HG02798 (cell line): ENCODE results near the gene CD82.
A peak's percentile ranks its signal among the peaks of the same experiment; 100 is the strongest.

Experiments used
- ATAC-seq: cut with Tn5 transposase; IDR thresholded peaks from one replicate; pipeline ENCODE4 v1.9.1; 2021; ENCODE audit warnings: mild to moderate bottlenecking; ENCODE audit not compliant: unreplicated experiment, poor library complexity

Gene CD82

DNA sequence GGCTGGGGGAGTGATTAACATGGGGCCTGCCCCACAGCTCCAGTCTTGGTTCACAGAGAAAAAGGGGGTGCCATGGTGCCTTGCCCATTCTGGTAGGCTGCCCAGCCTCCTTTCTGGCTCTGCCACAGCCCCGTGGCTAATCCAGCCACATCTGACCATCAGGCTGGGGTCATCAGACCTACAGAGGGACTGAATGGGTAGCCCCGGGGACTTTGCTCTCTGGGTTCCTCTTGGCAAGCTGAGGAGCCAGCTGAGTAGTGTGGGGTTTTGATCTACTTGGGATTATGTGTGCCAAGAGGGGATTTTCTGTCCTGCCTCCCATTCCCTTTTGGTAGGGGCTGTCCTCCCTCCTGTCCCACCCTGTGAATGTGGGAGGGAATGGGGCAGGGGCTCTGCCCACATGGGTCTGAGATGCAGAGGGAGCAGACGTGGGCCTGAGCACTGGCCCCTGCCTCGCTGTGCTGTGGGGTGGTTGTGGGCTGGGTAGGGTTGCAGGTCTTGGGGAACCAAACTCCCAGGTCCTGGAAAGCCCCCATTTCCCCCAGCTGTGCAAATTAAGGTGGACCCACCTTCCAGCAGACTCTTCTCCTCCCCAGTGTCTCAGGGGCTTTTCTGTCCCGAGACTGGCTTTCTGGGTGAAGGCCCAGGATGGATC is 32.0 kb downstream of the CD82 start:
- no peak for ATAC-seq

DNA sequence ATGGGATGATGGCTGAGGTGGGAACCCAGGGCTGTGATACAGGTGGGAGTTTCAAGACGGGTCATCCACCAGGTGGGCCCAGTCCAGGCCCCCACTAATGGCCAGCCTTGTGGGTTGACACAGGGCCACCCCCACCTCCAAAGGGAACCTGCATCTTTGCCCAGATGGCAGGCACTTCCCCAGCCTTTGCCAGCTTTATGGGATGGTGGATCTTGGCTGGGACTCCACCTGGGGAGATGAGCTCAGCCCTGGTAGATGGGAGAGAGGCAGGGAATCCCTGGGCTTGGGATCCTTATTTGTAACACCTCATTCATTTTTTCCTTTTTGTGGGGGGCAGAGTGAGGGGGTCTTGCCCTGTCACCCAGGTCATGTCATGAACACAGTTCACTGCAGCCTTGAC is 33.4 kb downstream of the CD82 start:
- no peak for ATAC-seq

DNA sequence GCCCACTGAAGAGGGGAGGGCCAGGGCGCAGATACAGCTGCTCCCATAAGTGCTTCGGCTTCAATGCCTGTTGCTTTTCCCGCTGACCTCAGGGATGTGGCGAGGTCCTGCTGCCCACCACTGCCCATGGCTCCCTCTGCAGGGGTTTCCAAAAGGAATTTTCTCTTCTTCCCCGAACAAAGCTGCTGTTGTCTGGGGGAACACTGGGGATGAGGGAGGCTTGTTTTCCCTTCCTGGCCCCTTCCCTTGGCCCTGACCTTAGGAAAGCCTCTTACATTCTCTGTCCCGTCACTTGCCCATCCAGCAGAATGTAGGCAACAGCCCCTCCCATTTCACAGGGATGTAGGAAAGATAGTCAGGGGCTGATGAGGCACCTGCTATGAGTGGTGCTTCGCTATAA is 34.8 kb downstream of the CD82 start:
- ATAC-seq: no peak

DNA sequence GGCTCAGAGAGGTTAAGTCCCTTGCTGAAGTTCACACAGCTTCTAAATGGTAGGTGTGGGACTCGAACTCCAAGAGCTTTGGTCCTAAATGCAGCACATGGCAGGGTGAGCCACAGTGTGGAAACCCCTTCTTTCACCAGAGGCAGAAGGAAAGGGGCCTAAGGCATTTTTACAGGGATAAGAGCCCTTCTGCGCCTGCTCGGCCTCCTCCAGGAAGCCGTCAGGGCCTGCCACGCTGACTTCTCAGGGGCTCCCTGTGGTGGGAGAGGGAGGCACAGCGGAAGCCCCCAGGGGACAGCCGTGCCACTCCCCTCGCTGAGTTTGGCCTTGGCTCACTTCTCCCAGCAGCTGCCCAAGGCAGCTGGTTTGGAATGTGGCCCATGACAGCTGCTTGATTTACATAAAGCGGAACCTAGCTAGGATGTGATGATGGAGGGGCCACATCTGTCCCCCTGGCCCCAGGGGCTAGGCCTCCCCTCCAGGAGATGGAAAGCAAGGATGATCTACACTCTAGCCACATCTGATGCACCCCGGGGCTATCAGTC is 35.4 kb downstream of the CD82 start:
- peak; percentile 21 for ATAC-seq

DNA sequence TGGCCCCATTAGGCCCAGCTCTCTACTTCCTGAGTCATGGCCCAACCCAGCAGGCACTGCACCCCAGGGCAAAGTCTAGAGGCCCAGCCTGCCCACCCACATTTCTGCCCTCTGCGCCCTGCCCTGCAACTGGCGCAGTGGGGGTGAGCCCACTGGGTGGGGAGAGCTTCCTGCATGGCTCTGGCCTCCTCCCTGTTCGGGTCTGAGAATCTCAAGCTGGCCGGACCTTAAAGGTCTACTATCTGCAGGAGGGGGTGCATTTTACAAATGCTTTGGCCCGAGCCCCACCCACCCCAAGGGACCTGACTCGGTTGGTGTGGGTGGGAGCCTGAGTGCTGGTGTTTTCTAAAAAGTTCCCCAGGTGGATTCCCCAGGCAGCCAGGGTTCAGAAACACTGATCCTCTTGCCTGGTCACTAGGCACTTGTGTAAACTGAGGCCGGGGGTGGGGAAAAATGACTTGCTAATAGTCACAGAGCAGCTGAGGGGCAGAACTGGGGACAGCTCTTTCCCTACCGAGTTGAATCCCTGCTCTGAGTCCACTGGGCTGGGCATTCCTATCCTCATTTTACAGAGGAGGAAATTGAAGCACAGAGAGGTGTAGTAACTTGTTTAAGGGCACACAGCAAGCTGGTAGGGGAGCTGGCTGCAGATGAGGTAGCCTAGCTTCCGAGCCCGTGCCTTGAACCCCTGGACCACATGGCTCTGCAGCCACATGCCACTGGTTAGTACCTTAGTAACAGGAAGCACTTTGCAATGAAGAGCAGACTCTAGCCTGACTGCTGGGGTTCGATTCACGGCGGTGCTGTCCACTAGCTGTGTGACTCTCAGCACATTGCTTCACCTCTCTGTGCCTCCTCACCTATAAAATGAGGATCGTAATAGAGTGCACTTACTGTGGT is 36.3 kb downstream of the CD82 start:
- peak; percentile 41 for ATAC-seq

DNA sequence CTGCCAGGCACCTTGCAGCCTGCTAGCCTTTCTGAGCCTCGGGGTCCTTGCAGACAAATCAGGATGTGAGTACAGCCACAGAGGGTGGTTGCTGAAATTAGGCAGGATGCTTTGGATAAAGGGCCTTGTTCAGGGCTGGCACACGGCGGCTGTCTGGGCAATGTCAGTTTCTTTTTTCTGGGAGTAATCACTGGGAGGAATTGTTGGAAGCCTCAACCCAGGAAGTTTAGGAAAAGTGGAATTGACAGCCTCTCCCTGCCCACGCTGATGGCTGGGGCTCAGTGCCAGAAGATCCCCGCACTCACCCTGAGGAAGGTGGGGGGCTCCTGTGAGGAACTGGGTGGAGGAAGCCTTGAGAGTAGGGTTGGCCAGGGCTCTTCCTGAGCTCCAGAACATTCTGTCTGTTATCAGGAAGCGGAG is 37.4 kb downstream of the CD82 start:
- ATAC-seq: no peak

DNA sequence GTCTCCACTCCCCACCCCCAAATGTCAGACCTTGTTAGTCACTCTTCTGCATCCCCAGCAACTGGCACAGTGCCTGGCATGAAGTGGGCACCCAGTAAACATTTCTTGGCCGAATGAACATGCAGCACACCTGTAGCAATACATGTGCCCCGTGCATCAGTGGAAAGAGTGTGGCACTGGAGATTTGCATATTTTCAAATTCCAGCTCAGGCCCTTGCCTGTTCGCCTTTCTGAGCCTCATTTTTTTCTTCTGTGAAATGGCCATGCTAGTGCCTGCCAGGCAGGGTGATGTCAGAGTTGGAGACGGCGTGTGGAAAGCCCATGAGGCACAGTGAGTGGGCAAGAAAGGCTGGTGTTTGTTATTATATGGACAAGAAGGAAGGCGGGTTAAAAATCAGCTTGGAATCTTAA is 38.7 kb downstream of the CD82 start:
- no peak for ATAC-seq

GRCh38 chr11:44605068-44605708 is 39.7 kb downstream of the CD82 start:
- ATAC-seq: no peak

DNA sequence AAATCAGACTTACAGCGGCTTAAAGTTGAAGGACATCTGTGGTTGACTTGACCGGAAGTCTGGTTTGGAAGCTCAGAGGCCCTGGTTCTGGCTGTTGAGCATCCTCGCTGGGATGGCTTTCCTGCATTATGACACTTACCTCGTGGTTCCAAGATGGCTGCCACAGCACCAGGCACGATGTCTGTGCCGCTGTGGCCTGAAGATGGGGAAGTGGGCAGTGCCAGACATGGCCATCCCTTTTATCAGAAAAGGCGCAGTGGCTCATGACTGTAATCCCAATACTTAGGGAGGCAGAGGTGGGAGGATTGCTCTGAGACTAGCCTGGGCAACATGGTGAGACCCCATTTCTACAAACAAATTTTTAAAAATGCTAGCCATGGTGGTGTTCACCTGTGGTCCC is 40.5 kb downstream of the CD82 start:
- ATAC-seq: no peak

DNA sequence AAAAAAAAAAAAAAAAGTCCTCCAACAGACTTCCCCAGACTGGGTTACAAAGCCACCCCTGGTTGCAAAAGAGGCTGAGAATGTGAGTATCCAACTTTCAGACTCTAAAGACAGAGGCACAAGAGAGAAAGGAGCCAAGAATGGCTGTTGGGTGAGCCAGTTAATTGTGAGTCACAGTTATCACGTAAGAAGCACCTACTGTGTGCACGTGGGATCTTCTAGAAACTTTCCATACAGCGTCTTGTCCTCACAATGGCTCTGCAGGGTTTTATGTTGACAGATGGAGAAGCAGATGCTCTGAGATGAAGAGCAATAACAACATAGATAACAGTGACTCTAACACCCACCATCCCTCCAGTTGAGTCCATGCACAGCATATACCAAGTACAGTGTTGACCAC is 41.0 kb downstream of the CD82 start:
- ATAC-seq: no peak

DNA sequence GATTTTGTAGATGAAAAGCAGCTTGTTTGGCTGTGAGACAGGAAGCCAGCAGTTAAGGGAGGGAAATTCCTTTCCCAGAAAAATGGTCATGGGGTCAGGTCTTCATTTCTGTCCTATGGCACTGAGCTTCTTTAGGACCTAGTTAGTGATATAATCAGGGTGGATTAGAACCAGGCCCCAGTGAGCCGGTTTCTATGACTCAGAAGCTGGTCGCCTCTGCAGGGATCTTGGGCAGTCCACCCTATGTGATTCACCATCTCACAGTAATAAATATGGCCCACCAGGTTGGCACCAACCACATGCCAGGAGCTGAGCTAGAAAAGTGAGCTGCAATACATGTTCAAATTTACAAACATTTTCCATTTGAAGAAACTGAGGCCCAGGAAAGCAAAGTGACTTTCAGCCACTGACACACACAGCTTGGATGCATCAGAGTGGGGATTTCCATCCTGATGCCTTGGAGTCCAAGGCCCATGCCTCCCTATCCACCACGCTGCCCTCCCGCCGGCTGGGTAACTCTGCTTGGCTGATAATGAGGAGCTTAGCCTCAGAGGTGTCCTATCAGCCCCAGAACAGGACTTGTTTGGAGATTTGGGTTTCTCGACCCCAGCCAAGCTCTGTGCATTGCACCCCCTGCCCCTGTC is 42.0 kb downstream of the CD82 start:
- ATAC-seq: no peak

GRCh38 chr11:44607987-44608386 is 42.5 kb downstream of the CD82 start:
- no peak for ATAC-seq

GRCh38 chr11:44608651-44608990 is 43.2 kb downstream of the CD82 start:
- ATAC-seq: no peak

- peak; percentile 63 for ATAC-seq
Observed at GRCh38 chr11:44608991-44609782, 43.7 kb downstream of the CD82 start.

DNA sequence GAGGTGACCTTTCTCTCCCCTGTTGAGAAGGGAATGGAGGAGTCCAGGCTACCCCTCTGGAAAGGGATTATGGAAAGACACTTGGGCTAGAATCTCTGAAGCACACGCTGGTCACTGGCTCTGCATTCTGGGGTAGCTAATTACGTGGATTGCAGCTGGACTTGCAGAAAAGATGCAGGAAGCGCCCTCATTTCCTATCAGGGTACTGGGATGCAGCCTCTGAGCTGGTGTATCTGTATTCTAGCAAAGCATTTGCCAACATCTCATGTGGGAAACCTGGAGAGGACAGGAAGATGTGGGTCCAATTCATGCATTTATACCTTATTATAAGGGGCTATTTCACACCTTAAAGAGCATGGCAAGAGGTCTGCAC is 44.3 kb downstream of the CD82 start:
- no peak for ATAC-seq

DNA sequence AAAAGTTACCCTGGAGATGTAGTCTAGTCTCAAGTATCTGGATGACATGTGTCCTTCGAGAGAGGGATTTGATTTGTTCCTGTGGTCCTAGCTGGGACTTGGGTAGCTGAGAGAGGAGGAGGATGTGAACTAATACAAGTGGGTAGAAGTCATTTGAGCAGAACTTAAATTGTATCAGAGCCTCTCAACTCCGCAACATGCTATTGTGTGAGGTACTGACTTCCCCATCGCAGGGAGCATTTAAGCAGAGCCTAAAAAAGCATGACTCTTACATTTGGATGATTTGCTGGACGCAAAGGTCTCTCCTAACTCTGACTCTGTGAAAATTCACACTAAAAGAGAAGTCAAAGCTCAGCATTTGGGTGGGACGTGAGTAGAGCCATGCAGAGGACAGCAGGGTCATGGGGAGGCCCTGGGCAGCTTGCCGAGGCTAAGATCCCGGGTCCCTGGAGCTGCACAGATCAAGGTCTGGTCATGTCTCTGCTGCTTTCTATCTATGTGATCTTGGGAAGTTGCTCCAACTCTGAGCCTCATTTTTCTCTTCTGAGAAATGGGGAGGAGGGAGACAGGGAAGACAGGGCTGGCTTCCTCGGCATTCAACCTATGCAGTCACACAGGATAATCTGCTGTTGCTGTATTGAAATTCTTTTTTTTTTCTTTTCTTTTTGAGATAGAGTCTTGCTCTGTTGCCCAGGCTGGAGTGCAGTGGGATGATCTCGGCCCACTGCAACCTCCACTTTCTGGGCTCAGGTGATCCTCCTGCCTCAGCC is 44.9 kb downstream of the CD82 start:
- no peak for ATAC-seq

- ATAC-seq: no peak
Observed at GRCh38 chr11:44611088-44611487, 45.6 kb downstream of the CD82 start.

DNA sequence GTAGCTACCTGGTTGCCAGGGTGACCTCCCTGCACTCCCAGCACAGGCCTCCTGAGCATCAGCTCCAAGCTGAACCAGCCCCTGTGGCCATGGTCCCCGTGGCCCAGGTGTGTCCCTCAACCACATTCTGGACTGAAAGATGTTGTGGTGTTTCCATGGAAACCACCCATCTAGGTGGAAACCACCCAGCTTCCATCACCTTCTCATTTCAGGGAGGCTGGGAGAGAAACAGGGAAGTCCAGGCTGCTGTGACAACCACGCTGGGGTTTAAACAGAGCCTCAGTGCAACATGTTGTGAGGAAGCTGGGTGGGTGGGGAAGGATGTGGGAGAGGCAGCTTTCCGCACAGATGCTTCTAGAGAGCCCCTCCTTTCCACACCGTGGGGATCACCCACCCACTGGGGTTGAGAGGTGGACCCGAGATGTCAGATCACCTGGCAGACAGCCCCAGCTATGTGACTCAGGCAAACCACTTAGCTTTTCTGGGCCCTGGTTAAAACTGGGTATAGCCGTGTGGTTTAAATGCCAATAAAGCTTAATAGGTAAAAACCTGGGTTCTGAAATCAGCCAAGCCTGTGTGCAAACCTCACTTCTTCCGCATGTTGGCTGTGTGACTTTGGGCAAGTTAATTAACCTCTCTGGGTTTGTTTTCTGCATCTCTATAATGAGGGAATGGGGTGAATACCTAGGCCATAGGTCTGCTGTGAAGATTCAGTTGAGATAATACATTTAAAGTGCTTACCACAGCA is 46.4 kb downstream of the CD82 start:
- ATAC-seq: peak; percentile 45
